ENCODE measurements around the gene KIAA2012.
"Not testable (repeated sequence)": the region's sequence is repeated elsewhere in the genome, so short reads cannot be mapped to it uniquely, and the experiment has no call there.

The KIAA2012 gene

DNA sequence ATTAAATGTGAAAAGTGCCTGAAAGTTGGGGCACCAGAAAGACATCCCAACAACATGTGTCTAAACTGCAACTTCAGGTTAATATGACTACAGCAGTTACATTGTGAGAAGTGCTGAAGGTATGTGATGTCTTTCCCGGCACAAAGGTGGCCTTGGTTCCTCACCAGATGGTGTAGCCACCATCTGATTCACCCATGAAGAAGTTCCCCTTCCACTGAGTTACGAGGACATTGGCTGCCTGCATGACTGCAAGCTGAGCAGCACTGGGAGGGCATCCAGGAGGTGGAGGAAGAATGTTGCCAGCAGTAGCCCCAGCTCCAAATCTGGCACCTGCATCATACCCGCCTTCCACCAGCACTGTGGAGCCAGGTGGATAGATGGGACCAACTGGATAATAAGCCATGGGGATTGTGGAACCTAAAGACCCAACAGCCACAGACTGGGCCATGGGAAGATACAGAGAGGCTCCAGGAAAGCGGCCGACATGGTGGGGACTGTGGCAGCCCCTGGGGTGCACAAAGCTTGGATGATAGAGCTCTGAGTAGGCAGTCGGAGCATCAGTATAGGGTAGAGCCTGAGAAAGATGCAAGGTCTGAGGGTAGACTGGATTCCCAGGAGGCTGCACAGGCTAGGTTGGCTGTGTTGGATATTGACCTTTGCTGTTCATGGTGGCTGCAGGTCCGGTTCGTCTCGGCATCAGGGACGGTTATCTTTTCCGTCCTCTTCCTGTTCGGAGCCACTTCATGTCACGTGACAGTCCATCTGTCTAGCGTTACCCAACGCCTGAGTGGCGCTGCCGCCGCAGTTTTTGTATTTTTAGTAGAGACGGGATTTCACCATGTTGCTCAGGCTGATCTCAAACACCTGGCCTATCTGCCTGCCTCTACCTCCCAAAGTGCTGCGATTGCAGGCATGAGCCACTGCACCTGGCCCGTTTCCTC is 128.4 kb downstream of the KIAA2012 start:
- DNase-seq = no peak

DNA sequence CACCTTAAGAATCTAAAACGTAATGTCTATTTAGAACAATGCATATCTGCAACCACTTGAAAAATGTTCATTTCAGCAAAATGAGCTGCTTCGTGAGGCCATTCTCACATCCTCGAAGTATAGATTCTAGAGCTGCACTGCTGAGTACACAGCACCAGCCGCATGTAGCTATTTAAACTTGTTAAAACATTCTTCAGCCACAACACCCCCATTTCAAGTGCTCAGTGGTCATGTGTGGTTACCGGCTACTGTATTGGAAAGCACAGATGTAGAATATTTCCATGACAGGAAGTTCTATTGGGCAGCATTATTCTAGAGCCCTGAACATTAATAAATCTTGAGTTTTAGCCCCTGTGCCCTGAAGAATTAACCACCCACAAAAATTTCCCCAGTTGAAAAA is 130.3 kb downstream of the KIAA2012 start:
- no peak for DNase-seq

DNA sequence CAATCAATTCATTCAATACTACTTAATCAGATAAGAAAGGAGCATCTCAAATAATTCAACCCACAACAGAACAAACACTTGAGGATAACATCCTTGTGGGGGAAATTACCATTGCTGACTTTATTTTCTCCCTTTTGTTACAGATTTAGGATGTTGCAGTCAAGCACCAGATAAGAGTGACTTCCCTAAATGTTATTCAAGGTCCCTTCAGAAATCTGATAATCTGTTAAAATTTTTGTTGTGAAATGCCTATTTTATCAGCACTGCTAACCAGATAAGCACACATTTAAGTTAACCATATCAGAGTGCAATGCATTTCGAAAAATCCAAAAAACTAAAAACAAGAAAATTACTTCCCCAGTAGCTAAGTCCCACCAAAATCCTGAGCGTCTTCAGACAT is 131.8 kb downstream of the KIAA2012 start:
- no peak for DNase-seq

DNA sequence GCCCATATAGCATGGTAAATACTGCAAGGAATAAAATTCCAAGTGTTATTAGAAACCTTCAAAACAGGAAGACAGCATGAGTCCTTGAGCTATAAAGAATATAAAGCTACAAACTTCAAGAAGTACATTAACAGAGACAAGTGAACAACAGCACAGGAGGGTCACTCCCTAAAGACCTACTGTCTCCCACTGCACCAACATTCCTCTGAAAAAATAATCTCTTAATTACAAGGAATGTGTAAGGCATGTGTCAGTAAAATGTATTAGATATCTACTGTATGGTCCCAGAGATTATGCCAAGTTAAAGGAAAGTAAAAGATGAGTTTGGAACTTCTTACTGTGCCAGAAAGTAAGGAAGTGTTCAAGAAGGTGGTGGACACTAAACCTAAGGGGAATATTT is 135.5 kb downstream of the KIAA2012 start:
- DNase-seq = no peak

DNA sequence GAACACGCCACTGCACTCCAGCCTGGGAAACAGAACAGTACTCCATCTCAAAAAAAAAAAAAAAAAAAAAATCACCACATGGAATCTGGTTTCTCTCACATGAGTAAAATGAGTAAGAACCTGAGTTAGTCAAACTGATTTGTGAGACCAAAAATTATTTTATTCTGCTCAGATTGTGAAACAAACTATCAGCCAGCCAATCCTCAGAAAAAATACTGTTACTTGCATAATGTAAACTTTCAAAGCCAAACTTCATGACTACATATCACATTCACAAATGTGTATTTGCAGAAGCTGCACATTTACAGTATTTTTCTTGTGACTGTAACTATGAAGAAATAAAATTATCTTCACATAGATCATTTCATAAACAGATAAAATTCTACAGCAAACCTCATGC is 142.1 kb downstream of the KIAA2012 start:
- no peak for DNase-seq

DNA sequence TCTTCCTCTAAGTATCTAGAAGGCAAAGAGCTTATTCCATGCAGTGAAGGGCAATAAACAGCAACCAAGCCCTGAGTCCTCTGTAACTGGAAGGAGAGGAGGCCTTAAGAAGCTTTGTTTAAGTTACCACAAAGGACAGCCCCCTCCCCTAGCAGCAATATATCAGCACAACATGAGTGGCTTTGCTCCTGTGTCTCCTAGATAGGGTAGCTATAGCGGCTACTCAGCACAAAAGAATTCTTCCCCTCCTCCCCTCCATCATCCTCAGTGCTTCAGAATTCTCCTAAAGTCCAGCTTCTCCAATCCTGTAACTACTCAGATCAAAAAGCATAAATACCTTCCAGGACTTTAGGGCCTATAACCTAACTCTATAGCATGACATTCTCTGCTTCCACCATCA is 148.8 kb downstream of the KIAA2012 start:
- no peak for DNase-seq

DNA sequence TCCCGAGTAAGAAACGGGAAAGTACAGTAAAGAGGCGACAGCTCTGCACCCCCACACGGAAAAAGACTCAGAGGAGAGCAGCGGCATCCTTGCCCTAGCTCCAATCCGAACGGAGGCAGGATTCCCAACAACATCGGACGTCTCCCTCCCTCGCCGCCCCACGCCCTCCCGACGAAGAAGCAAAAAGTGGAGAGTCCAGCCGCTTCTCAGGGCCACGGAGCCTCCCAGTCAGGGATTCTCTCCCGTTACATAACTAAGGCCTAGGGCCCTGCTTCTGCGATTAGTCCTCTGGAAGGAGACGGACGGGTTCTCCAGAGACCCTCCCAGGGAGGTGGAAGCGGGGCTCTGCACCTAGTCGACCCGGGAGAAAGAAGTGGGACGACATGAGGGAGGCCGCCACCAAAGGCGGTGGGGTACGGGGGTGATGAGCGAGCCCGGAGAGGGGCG is 164.8 kb downstream of the KIAA2012 start:
- DNase-seq = peak in 2 of 3 experiments; percentile 65 to 72

DNA sequence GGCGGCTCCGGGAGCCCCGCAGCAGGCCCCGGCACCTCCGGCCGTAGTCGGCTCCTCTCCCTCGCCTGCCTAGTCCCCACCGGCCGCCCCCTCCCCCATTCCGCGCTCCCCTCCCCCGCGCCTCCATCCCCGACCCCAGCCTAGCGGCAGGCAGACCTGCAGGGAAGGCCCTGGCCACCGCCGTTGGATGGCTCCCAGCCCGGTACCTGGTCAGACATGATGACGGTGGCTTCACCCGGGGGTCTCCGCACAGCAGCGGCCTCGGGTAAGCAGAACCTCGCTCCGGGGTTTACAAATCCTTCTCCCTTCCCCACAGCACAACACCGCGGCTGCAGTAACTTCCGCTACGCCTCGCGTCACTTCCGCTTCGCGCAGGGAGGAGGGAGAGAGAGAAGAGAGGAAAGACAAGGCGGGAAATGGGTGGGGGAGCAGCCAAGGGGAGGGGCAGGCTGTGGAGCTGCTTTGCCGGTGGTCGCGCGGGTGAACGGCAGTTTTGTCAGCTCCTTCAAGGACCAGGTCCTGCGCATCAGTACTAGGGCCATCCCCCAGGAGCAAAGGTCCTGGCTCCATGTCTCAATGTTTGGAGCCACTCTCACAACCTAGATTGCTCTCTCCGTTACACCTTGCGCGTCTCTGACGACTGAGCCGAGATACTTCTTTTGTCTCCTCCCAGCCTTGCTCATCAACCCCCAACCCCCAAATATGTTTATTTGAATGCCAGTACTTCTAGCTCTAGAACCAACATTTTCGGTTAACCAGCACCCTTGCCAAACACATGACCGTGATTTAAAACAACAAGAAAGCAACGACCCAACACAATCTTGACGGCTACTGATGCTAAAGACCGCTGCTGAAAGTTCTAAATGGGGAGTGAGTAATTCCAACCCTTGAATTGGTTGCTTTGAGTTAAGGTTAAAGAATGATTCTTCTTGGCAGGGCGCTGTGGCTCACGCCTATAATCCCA is 165.5 kb downstream of the KIAA2012 start, which contains the start of gene SUMO1:
Gene SUMO1, minus strand, starts transcription at position 364 of the 964 bp plus-strand sequence. Its CDS starts 146 bp downstream, at position 218.
- DNase-seq = peak; percentile 75 to 96 (median 92)

DNA sequence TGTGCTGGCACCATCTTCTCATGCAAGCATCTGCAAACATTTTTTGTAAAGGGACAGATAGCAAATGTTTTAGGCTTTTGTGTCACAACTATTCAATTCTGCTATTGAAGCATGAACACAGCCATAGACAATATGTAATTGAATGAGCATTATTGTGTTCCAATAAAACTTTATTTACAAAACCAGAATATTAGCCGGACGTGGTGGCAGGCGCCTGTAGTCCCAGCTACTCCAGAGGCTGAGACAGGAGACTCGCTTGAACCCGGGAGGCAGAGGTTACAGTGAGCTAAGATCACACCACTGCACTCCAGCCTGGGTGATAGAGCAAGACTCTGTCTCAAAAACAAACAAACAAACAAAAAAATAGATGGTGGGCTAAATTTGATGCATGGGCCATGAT is 174.7 kb downstream of the KIAA2012 start:
- DNase-seq = not testable (repeated sequence)

DNA sequence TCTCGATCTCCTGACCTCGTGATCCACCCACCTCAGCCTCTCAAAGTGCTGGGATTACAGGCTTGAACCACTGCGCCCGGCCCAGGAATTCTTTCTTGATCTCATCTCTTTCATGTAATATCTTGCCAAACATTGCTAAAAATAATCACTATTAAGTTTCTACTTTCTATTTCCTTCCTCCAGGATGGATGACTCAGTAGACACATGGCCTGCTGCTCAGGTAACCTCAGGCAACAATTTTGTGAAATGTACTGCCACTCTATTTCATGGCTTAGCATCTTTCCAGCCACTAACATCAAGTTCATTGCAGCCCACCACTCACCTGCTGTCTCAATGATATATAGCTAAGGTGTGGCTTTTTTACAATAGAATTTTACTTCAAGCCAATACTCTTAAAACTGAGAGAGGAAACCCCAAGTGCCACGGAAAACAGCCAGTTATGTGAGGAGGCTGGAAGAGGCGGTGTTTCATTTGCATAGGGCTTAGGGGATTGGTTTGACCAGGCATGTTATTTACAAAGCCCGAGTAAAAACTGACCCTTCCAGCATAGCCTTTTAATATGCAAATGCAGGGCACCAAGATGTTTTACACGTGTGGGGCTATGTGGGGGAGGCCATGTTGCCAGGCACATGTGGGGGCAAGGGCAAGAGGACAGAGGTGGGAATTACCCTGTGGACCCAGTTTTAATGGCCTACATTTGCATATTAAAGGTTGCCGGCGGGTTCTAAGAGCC is 176.6 kb downstream of the KIAA2012 start:
- DNase-seq = no peak

DNA sequence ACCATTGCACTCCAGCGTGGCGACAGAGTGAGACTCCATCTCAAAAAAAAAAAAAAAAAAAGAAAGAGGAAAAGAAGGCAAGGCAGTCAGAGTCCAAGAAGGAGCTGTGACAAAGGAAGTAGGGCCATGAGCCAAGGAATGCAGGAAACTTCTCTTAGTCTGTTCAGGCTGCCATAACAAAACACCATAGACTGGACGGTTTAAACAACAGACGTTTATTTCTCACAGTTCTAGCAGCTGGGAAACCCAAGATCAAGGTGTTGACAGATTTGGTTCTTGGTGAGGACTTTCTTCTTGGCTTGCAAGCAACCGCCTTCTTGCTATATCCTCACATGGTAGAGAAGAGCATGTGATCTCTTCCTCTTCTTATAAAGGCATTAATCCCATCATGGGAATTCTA is 178.4 kb downstream of the KIAA2012 start:
- DNase-seq = no peak
